ENCODE results near the gene XPO5. TPM values are rescaled to one million over a fixed set of nuclear protein-coding genes. Genes with fewer than 3 reads are reported as not detected.

Gene XPO5
- total and polyA plus RNA-seq, 9 of the 15 experiments (the other 6 are each of a cell fraction or from before 2014, with no cell fraction given): 36.0 to 170 (median 99.1) TPM

DNA sequence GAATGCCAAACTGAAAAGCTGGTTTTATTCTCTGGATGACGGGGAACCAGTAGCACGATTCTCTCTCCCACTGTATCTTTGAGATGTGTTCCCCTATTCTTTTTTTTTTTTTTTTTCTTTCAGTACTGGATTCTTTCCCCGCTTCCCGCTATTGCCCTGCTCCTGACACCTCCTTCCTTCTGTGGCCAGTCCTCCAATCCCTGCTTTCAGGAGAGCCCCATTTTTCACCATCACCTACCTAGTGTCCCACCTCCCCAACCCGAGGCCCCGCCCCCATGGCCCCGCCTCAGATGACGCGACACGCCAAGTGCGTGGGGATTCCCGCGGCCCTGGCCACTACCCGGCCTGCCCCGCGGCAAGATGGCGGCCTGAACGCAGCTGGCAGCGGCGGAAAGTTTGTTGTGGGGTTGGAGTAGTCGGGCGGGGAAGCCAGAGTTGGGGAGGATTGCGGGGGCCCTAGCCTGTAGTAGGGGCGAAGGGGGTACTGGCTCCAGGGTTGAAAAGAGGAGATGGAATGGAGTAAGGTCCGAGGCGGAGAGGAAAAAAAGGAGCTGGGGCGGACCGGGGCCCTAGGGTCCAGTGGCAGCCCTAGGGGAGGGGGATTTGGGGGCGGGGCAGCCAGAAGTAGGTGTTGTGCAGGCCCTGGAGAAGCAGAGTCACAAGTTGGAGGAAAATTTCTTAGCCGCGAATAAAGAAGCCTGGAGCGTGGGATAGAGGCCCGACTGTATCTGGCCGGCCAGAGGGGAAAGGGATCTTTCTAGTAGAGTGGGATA lies 98.4 kb downstream of the XPO5 start, which contains the start of gene TJAP1 (continued):
- TF ChIP-seq, protein P1, sequence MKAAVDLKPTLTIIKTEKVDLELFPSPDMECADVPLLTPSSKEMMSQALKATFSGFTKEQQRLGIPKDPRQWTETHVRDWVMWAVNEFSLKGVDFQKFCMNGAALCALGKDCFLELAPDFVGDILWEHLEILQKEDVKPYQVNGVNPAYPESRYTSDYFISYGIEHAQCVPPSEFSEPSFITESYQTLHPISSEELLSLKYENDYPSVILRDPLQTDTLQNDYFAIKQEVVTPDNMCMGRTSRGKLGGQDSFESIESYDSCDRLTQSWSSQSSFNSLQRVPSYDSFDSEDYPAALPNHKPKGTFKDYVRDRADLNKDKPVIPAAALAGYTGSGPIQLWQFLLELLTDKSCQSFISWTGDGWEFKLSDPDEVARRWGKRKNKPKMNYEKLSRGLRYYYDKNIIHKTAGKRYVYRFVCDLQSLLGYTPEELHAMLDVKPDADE (conservative IDR thresholded peaks at IDR 0.05; ENCODE audit: control insufficient read depth, low read depth, low read length): peak; percentile 49
- TF ChIP-seq, protein P2, sequence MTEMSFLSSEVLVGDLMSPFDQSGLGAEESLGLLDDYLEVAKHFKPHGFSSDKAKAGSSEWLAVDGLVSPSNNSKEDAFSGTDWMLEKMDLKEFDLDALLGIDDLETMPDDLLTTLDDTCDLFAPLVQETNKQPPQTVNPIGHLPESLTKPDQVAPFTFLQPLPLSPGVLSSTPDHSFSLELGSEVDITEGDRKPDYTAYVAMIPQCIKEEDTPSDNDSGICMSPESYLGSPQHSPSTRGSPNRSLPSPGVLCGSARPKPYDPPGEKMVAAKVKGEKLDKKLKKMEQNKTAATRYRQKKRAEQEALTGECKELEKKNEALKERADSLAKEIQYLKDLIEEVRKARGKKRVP (CRISPR knock-in tag; IDR thresholded peaks at IDR 0.05): no peak
- TF ChIP-seq, protein P3, sequence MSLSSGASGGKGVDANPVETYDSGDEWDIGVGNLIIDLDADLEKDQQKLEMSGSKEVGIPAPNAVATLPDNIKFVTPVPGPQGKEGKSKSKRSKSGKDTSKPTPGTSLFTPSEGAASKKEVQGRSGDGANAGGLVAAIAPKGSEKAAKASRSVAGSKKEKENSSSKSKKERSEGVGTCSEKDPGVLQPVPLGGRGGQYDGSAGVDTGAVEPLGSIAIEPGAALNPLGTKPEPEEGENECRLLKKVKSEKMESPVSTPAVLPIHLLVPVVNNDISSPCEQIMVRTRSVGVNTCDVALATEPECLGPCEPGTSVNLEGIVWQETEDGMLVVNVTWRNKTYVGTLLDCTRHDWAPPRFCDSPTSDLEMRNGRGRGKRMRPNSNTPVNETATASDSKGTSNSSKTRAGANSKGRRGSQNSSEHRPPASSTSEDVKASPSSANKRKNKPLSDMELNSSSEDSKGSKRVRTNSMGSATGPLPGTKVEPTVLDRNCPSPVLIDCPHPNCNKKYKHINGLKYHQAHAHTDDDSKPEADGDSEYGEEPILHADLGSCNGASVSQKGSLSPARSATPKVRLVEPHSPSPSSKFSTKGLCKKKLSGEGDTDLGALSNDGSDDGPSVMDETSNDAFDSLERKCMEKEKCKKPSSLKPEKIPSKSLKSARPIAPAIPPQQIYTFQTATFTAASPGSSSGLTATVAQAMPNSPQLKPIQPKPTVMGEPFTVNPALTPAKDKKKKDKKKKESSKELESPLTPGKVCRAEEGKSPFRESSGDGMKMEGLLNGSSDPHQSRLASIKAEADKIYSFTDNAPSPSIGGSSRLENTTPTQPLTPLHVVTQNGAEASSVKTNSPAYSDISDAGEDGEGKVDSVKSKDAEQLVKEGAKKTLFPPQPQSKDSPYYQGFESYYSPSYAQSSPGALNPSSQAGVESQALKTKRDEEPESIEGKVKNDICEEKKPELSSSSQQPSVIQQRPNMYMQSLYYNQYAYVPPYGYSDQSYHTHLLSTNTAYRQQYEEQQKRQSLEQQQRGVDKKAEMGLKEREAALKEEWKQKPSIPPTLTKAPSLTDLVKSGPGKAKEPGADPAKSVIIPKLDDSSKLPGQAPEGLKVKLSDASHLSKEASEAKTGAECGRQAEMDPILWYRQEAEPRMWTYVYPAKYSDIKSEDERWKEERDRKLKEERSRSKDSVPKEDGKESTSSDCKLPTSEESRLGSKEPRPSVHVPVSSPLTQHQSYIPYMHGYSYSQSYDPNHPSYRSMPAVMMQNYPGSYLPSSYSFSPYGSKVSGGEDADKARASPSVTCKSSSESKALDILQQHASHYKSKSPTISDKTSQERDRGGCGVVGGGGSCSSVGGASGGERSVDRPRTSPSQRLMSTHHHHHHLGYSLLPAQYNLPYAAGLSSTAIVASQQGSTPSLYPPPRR (CRISPR knock-in tag; IDR thresholded peaks at IDR 0.05; ENCODE audit: borderline replicate concordance): no peak
- TF ChIP-seq, protein P4, sequence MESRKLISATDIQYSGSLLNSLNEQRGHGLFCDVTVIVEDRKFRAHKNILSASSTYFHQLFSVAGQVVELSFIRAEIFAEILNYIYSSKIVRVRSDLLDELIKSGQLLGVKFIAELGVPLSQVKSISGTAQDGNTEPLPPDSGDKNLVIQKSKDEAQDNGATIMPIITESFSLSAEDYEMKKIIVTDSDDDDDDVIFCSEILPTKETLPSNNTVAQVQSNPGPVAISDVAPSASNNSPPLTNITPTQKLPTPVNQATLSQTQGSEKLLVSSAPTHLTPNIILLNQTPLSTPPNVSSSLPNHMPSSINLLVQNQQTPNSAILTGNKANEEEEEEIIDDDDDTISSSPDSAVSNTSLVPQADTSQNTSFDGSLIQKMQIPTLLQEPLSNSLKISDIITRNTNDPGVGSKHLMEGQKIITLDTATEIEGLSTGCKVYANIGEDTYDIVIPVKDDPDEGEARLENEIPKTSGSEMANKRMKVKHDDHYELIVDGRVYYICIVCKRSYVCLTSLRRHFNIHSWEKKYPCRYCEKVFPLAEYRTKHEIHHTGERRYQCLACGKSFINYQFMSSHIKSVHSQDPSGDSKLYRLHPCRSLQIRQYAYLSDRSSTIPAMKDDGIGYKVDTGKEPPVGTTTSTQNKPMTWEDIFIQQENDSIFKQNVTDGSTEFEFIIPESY (CRISPR knock-in tag; IDR thresholded peaks at IDR 0.05): no peak
- TF ChIP-seq, protein P5, sequence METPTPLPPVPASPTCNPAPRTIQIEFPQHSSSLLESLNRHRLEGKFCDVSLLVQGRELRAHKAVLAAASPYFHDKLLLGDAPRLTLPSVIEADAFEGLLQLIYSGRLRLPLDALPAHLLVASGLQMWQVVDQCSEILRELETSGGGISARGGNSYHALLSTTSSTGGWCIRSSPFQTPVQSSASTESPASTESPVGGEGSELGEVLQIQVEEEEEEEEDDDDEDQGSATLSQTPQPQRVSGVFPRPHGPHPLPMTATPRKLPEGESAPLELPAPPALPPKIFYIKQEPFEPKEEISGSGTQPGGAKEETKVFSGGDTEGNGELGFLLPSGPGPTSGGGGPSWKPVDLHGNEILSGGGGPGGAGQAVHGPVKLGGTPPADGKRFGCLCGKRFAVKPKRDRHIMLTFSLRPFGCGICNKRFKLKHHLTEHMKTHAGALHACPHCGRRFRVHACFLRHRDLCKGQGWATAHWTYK (CRISPR knock-in tag; IDR thresholded peaks at IDR 0.05): no peak
- TF ChIP-seq ZNF175 (CRISPR knock-in tag; IDR thresholded peaks at IDR 0.05; ENCODE audit: low read depth): no peak
- TF ChIP-seq, protein P6, sequence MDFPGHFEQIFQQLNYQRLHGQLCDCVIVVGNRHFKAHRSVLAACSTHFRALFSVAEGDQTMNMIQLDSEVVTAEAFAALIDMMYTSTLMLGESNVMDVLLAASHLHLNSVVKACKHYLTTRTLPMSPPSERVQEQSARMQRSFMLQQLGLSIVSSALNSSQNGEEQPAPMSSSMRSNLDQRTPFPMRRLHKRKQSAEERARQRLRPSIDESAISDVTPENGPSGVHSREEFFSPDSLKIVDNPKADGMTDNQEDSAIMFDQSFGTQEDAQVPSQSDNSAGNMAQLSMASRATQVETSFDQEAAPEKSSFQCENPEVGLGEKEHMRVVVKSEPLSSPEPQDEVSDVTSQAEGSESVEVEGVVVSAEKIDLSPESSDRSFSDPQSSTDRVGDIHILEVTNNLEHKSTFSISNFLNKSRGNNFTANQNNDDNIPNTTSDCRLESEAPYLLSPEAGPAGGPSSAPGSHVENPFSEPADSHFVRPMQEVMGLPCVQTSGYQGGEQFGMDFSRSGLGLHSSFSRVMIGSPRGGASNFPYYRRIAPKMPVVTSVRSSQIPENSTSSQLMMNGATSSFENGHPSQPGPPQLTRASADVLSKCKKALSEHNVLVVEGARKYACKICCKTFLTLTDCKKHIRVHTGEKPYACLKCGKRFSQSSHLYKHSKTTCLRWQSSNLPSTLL (IDR thresholded peaks at IDR 0.05): no peak
- no peak for TF ChIP-seq ZC3H11A (IDR thresholded peaks at IDR 0.05; ENCODE audit: low read depth, low read length)
- TF ChIP-seq, protein P7, sequence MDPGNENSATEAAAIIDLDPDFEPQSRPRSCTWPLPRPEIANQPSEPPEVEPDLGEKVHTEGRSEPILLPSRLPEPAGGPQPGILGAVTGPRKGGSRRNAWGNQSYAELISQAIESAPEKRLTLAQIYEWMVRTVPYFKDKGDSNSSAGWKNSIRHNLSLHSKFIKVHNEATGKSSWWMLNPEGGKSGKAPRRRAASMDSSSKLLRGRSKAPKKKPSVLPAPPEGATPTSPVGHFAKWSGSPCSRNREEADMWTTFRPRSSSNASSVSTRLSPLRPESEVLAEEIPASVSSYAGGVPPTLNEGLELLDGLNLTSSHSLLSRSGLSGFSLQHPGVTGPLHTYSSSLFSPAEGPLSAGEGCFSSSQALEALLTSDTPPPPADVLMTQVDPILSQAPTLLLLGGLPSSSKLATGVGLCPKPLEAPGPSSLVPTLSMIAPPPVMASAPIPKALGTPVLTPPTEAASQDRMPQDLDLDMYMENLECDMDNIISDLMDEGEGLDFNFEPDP (CRISPR knock-in tag; IDR thresholded peaks at IDR 0.05): no peak
- TF ChIP-seq, protein P8, sequence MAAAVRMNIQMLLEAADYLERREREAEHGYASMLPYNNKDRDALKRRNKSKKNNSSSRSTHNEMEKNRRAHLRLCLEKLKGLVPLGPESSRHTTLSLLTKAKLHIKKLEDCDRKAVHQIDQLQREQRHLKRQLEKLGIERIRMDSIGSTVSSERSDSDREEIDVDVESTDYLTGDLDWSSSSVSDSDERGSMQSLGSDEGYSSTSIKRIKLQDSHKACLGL (CRISPR knock-in tag; IDR thresholded peaks at IDR 0.05; ENCODE audit: borderline replicate concordance, poor library complexity, severe bottlenecking): no peak
